NB4 (cell line): ENCODE measurements around the gene LHX8.

Source experiments
- DNase-seq: peaks from one replicate; pipeline ENCODE4 v3.0.0; 2010; ENCODE audit warnings: low read depth
- H3K4me3 ChIP-seq: one replicate; pipeline ENCODE4 v1.5.1; 2011; ENCODE audit warnings: mild to moderate bottlenecking, low read depth, low read length, moderate library complexity
- CTCF ChIP-seq: IDR thresholded peaks from one replicate; pipeline ENCODE4 v1.5.1; 2012; ENCODE audit warnings: low read depth, low read length
- MAX ChIP-seq: IDR thresholded peaks from 2 replicates; pipeline ENCODE4 v1.6.1; 2011; ENCODE audit warnings: low read depth, low read length
- MYC ChIP-seq: IDR thresholded peaks from 2 replicates; pipeline ENCODE4 v1.6.1; 2011; ENCODE audit warnings: low read depth, low read length
- POLR2A ChIP-seq: IDR thresholded peaks from 2 replicates; pipeline ENCODE4 v1.6.1; 2011; ENCODE audit warnings: mild to moderate bottlenecking; ENCODE audit not compliant: insufficient read length; ENCODE audit errors: extremely low read depth

LHX8 gene

GRCh38 chr1:75208862-75209261, 74.7 kb downstream of the LHX8 start:
- no peak for DNase-seq
- TF ChIP-seq MYC (no peak), CTCF (no peak), MAX (no peak), POLR2A (no peak)
- no peak overlapping the region for H3K4me3 ChIP-seq
